ENCODE measurements around the gene C6orf52.
"Not testable (repeated sequence)": the region's sequence is repeated elsewhere in the genome, so short reads cannot be mapped to it uniquely, and the experiment has no call there.

C6orf52 gene

DNA sequence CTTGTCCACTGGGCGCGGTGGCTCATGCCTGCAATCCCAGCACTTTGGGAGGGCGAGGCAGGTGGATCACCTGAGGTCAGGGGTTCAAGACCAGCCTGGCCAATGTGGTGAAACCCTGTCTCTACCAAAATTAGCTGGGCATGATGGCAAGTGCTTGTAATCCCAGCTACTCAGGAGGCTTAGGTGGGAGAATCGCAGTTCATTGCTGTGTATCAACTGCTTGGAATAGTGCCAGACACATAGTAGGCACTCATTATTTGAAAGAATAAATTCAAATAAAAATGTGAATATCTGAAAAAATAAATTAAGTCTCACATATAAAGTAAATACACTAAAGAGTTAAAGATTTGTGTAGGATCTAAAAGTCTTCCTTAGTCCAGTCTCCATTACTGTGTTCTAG, 2.2 kb upstream of the C6orf52 start:
- DNase-seq (ENCODE audit: low read depth in 2 of 2, low spot score in 1 of 2) = no peak

DNA sequence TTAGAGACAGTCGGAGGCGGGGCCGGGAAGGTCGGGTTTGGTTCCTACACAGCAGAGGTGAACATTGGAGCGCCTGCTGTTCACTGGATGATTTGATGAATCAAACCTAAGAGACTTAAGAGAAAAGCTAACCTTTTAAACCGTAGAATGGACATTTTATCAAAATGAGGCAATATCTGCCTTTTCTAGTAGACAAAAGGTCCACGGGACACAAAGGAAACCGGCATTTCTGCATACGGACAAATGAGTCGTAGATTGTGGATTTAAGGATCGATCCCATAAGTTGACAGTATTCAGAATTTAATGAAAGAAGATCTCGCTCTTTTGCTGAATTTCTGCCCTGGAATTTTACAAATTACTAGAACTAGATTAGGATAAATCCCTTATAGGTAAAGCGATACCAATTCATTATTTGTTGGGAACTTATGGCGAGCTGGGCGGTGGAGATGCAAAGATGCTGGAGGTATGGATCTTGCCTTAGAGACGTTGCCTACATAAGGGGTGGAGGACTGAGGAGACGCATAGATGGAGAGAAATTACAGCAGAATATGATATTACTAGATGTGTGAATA, 756 bp upstream of the C6orf52 start:
- DNase-seq (ENCODE audit: low read depth in 2 of 2, low spot score in 1 of 2) = no peak

DNA sequence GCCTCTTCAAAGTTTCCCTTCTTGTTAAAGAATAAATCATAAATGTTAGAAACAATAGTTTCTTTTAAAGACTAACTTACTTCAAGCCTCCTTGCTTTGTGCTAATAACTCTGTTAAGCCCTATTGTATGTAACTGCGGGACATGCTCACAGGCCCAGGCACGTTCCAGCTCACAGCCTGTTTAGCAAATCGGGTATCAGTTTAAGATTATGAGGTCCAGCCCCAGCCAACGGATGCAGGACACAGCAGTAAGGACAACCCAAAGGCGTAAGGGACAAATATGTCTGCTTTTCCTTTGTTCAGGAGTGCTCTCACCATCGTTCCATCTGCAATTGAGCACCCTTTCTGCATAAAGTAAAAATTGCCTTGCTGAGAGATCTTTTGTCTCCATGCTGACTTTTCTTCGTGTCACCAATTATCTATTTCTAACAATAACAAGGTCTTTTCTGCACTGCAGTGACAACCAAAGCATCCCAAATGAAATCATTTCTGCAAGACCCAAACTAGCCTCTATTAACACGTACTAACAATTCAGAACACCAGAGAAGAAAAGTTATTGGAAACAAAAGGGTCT, 1.4 kb downstream of the C6orf52 start:
- DNase-seq (ENCODE audit: low read depth in 2 of 2, low spot score in 1 of 2) = no peak

DNA sequence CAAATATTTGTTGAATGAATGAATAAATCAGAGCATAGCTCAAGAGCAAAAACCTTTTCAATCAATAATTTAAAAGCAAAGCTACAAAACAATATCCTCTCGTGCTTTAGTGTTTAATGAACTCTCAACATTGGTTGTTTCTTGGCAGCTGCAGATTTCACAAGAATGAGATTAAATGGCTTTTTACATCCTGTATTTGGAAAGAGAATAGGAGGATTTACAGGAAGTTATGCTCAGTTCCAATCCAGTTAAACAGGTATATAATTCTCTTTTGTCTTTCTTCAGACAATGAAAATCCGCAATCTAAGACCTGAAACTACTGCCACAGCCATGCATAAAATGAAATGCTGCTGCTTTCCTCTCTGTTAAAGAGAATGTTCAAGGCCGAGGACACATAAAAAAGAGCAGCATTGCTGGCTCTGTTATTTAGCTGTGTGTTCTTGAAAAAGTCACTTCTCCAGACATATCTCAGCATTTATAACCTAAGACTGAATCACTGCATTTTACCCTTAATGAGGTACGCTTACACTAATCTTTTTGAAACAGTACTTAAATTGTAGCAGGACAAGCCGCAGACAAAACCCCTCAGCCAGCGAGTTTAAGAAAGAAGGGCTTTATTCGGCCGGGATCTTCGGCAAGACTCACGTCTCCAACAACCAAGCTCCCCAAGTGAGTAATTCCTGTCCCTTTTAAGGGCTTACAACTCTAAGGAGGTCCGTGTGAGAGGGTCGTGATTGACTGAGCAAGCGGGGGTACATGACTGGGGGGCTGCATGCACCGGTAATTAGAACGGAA, 3.6 kb downstream of the C6orf52 start:
- no peak for DNase-seq (ENCODE audit: low read depth in 2 of 2, low spot score in 1 of 2)

DNA sequence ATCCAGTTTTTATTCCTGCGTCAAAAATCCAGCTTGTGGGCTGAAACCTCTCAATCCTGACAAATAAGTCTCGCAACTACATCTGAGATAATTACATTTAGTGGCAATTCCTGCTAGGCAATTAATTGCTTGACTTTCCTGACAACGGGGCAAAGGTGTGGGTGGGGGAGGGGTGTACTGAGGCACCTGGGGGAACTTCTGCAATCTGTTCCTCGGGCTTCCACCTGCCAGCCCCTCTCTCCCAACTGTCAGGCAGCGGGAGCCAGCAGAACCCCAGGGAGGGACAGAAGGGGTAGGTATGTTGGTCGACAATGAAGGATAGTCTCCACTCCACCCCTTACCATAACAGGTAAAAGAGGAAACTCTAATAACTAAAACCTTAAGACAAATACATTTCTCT, 6.8 kb downstream of the C6orf52 start:
- no peak for DNase-seq (ENCODE audit: low read depth in 2 of 2, low spot score in 1 of 2)

DNA sequence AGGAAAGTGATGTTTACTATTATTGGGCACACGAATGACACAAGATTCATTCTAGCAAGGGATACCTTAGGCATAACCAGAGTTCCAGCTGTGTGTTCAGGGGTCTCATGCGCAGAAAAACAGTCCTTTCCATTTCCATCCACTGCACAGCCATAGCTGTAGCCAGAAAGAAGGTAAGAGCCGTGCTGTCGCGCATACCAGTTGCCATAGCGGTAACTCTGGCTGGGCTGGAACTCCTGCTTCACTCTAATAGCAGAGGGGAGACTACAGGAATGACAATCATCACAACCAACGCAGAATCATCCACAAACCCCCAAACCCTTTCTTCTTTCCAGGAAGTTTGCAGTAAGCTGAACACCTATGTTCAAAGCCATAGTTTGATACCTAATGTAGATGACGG, 7.5 kb downstream of the C6orf52 start:
- DNase-seq (ENCODE audit: low read depth in 2 of 2, low spot score in 1 of 2) = no peak

DNA sequence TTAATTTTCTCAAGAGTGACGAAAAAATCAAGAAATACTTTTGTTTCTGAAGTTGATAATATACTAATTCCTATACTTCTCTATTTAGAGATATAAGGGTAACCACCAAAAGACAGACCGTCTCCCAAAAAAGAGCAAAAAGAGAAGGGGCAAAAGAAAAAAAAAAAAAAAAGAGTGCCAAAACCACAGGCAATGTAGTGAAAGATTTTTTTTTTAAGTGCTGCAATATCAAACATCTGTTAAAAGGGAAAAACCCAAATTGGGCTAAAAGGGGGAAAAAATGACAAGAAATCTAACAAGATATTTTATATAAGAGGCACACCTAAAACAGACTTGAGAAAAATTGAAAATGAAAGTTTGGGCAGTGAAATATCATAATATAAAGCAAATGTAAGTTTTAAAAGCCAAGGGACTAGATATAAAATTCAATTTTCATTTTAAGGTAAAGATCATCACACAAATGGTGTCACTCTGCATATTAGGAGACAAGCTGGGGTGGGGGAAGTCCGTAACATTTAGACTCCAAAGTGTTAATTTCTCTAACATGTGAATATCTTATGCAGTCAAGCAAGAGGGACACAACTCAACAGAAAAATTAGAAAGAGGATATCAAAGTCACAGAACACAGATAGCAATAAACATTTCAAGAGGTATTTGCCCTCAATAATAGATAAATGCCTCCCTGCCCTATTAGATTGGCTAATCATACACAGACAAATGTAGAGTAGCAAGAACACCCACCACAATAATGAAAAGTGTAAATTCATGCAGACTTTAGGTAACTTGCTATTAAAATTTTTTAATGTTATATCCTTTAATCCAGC, 9.1 kb downstream of the C6orf52 start:
- no peak for DNase-seq (ENCODE audit: low read depth in 2 of 2, low spot score in 1 of 2)

DNA sequence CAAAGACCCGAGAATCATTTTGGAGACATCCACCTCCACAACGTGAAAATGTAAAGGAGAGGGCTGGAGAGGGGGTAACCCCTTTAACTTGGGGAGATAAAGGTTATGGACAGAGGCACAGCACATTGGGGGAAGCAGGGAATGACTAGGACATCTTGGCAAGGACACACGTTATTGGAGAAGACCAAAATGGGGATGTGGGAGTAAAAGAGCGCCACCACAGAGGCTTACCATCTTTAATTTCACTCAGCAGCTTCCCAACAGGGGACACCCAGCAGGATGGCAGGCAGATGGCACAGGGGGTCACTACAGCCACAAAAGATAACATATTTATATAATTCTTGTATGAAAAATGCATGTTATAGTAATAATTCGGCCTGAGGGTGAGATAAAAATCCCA, 9.8 kb downstream of the C6orf52 start:
- no peak for DNase-seq (ENCODE audit: low read depth in 2 of 2, low spot score in 1 of 2)

DNA sequence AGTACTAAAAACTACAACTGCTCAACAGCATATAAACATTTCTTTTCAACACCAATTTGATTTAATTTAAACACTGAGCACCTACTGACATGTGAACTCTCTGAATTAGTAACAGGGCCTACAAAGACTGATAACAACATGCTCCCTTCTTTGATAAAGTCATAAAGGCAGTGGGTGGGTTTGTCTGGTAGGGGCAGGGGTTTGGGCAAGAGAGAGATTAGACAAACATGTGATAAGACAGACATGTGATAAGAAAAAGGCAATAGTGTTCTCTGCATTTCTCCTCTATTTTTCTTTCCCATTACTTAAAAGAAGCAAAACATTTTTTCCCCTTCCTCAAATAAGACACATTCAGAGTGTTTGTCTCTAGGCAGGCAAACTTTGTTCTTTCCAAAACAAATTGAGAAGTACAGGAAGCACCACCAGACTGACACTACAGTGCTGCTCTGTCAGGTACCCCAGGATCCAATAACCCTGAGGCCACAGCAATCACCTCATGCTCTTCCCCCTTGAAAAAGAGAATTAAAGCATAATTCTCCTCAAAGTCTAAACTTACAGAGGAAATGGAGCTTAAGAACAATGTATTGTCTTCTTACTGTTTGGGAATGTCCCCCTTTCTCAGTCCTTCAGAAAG, 11.9 kb downstream of the C6orf52 start:
- no peak for DNase-seq (ENCODE audit: low read depth in 2 of 2, low spot score in 1 of 2)

DNA sequence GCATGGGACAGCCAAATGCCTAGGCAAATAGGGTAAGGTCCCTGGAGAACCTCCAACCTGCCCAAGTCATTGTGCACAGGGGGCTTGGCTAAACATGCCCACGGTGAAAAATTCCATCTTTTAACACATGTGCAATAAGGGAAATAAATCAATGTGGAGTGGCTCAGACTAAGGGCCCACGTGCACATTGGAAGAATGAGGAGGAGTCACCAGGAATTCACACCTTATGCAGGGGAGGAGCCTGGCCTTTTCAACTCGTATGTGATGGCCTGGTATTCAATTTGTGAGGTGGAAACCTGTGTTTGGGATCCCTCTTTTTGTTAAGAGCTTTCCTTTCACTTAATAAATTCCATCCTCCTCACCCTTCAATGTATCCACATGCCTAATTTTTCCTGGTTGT, 12.6 kb downstream of the C6orf52 start:
- DNase-seq (ENCODE audit: low read depth in 2 of 2, low spot score in 1 of 2) = no peak

DNA sequence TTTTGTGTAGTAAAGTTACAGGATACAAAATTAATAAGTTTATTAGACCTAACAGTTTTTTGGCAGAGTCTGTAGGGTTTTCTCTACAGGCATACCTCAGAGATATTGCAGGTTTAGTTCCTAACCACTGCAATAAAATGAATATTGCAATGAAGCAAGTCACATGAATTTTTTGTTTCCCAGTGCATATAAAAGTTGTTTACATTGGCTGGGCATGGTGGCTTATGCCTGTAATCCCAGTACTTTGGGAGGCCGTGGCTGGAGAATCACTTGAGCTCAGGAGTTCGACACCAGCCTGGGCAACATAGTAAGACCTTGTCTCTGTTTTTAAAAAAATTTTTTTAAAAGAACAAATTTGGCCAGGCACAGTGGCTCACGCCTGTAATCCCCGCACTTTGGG, 16.0 kb downstream of the C6orf52 start:
- no peak for DNase-seq (ENCODE audit: low read depth in 2 of 2, low spot score in 1 of 2)

DNA sequence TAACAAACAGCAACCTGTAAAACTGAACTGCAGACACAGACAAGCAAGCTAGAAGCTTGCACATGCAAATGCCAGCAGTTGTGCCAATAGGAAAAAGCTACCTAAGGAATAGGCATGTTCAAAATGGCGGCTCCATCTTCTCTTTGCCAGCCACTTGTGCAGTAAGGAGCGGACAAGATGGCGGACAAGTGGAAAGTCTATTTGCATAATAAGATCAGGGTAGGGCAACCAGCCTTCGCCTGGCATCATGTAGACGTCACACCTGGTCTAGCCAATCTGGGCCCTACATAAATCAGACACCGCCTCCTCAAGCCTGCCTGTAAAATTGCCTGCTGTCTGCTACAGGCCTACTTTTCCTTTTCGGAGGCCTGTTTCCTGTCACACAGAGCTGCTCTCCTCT, 18.0 kb downstream of the C6orf52 start:
- DNase-seq (ENCODE audit: low read depth in 2 of 2, low spot score in 1 of 2) = no peak

DNA sequence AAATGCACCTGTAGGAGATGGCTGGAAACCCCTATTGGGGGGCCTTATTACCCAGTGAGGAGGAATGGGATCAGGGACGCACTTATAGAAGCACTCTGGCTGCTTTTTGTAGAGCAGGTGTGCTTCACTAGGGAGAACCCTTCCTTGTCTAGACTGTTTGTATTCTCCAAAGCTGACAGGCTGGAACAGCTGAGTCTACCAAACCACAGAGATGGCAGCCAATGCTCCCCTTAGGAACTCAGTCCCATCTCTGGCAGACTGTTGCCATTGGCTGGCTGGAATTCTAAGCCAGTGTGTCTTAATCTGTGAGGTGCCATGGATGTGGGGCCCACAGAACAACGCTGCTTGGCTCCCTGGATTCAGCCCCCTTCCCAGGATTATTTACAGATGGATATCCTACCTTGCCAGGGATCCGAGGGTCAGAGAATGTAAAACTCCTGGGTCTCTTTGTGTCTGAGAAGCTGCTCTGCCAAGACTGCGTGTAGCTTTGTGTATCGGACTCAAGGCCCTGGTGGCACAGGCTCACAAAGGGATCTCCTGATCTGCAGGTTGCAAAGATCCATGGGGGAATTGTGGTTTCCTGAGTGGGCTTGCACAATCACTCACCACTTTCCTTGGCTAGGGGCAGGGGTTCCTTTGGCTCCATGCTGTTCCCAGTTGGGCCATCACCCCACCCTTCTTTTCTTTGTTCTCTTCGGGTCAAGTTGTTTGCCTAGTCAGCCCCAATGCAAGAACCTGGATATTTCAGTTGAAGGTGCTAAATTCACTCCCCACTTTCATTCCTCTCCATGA, 26.1 kb downstream of the C6orf52 start:
- no peak for DNase-seq (ENCODE audit: low read depth in 2 of 2, low spot score in 1 of 2)

DNA sequence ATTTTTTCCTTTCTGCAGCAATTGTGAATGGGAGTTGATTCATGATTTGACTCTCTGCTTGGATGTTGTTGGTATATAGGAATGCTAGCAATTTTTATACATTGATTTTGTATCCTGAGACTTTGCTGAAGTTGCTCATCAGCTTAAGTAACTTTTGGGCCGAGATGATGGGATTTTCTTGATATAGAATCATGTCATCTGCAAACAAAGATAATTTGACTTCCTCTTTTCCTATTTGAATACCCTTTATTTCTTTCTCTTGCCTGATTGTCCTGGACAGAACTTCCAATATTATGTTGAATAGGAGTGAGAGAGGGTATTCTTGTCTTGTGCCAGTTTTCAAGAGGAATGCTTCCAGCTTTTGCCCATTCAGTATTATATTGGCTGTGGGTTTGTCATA, 28.8 kb downstream of the C6orf52 start:
- DNase-seq (ENCODE audit: low read depth in 2 of 2, low spot score in 1 of 2) = not testable (repeated sequence)

DNA sequence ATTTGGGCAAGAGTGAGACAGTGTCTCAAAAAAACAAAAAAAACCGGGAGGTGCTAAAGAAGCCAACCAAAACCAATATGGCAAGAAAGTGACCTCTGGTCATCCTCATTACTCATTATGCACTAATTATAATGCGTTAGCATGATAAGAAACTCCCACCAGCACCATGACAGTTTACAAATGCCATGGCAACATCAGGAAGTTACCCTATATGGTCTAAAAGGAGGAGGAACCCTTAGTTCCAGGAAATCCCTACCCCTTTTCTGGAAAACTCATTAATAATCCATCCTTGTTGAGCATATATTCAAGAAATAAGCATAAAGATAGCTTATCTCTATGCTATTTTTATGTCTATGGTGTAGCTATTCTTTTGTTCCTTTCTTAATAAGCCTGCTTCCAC, 31.7 kb downstream of the C6orf52 start:
- no peak for DNase-seq (ENCODE audit: low read depth in 2 of 2, low spot score in 1 of 2)

DNA sequence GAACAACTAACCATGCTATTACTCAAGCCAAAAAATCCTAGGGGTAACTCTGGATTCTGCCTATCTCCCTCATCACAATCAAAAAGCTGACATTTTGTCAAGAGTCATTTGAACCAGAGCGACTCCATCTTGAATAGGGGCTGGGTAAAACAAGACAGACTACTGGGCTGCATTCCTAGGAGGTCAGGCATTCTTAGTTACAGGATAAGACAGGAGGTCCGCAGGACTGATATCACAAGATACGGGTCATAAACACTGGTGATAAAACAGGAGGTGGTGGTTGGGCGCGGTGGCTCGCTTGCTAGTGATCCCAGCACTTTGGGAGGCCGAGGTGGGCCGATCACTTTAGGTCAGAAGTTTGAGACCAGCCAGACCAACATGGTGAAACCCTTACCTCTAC, 32.2 kb downstream of the C6orf52 start:
- no peak for DNase-seq (ENCODE audit: low read depth in 2 of 2, low spot score in 1 of 2)

DNA sequence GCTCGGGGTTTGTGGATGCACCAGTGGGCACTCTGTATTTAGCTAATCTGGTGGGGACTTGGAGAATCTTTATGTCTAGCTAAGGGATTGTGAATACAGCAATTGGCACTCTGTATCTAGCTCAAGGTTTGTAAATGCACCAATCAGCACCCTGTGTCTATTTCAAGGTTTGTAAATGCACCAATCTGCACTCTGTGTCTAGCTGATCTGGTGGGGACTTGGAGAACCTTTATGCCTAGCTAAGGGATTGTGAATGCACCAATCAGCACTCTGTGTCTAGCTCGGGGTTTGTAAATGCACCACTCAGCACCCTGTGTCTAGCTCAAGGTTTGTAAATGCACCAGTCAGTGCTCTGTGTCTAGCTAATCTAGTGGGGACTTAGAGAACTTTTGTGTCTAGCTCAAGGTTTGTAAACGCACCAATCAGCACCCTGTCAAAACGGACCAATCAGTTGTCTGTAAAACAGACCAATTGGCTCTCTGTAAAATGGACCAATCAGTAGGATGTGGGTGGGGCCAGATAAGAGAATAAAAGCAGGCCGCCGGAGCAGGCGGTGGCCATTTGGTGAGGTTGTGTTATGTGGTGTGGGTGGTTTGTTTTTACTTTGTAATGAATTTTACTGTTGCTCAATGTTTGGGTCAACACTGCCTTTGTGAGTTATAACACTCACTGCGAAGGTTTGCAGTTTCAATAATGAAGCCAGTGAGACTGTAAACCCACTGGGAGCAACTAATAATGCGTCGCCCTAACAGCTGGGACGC, 33.8 kb downstream of the C6orf52 start:
- not testable (repeated sequence) for DNase-seq (ENCODE audit: low read depth in 2 of 2, low spot score in 1 of 2)

DNA sequence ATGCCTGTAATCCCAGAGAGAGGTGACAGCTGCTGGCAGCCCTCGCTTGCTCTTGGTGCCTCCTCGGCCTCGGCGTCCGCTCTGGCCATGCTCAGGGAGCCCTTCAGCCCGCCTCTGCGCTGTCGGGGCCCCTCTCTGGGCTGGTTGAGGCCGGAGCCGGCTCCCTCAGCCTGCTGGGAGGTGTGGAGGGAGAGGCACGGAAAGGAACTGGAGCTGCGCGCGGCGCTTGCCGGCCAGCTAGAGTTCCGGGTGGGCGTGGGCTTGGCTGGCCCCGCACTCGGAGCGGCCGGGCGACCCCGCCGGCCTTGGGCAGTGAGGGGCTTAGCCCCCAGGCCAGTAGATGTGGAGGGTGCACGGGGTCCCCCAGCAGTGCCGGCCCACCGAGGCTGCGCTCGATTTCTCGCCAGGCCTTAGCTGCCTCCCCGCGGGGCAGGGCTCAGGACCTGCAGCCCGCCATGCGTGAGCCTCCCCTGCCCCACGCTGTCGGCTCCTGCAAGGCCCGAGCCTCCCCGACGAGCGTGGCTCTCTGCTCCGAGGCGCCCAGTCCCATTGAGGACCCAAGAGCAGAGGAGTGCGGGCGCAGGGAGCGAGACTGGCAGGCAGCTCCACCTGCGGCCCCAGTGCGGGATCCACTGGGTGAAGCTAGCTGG, 34.6 kb downstream of the C6orf52 start:
- no peak for DNase-seq (ENCODE audit: low read depth in 2 of 2, low spot score in 1 of 2)

DNA sequence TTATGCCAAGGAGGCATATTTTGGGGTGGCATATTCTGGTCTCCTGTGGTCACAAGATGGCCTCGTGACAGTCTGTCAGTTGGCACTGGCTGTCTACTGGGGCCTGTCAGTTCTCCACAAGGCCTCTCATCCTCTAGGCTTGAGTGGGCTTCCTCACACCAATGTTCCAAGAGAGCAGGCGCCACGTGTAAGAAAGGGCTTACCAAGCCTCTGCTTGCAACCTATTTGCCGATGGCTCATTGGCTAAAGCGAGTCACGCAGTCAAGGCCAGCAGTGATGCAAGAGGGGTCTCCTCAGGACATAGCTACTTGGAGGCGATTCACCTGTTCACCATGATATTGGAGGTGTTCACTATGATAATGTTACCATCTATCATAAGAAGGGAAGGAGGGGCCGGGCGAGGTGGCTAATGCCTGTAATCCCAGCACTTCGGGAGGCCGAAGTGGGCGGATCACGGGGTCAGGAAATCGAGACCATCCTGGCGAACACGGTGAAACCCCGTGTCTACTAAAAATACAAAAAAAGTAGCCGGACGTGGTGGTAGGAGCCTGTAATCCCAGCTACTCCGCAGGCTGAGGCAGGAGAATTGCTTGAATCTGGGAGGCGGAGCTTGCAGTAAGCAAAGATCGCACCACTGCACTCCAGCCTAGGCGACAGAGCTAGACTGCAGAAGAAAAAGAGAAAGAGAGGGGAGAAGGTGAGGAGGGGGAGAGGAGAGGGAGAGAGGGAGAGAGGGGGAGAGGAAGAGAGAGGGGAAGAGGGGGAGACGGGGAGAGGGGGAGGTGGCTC, 35.3 kb downstream of the C6orf52 start:
- DNase-seq (ENCODE audit: low read depth in 2 of 2, low spot score in 1 of 2) = no peak

All from stimulated activated CD8-positive, alpha-beta memory T cell treated with anti-CD3 and anti-CD28 coated beads, Interleukin-4, amount 100 ng/mL, for 1 hour (primary cell).